Measurements from ENCODE around the gene LARP4B.

The LARP4B gene

GRCh38 chr10:806451-807162, 124.9 kb downstream of the LARP4B start:
- DNase-seq (no peak), ATAC-seq (no peak)

GRCh38 chr10:805620-806305, 125.7 kb downstream of the LARP4B start:
- ATAC-seq (no peak), DNase-seq (no peak)

GRCh38 chr10:804787-805619, 126.5 kb downstream of the LARP4B start:
- no peak for DNase-seq
- no peak for ATAC-seq

- DNase-seq (no peak), ATAC-seq (no peak)
Measured at GRCh38 chr10:804191-804781, 127.2 kb downstream of the LARP4B start.

GRCh38 chr10:803041-803741, 128.3 kb downstream of the LARP4B start:
- DNase-seq (no peak), ATAC-seq (no peak)

GRCh38 chr10:802506-802905, 129.0 kb downstream of the LARP4B start:
- no peak for ATAC-seq
- no peak for DNase-seq

GRCh38 chr10:797179-797578, 134.3 kb downstream of the LARP4B start:
- ATAC-seq = no peak

GRCh38 chr10:796233-796632, 135.3 kb downstream of the LARP4B start:
- ATAC-seq (no peak), DNase-seq (no peak)

More at GRCh38 chr10:797179-797578, 134.3 kb downstream of the LARP4B start:
- no peak for DNase-seq

- DNase-seq (no peak), ATAC-seq (no peak)
Measured at GRCh38 chr10:794382-794956, 137.0 kb downstream of the LARP4B start.

GRCh38 chr10:792792-793100, 138.8 kb downstream of the LARP4B start:
- DNase-seq (no peak), ATAC-seq (no peak)

- ATAC-seq (no peak), DNase-seq (no peak)
Measured at GRCh38 chr10:792083-792791, 139.3 kb downstream of the LARP4B start.

GRCh38 chr10:791639-792038, 139.9 kb downstream of the LARP4B start:
- no peak for DNase-seq
- ATAC-seq = no peak

- no peak for DNase-seq
- ATAC-seq = no peak
Measured at GRCh38 chr10:790821-791551, 140.5 kb downstream of the LARP4B start.

GRCh38 chr10:789831-790701, 141.4 kb downstream of the LARP4B start:
- DNase-seq = no peak
- no peak for ATAC-seq

- DNase-seq = peak; percentile 43
- peak; percentile 39 for ATAC-seq
Measured at GRCh38 chr10:788796-789748, 142.4 kb downstream of the LARP4B start.

GRCh38 chr10:787933-788651, 143.4 kb downstream of the LARP4B start:
- ATAC-seq (no peak), DNase-seq (no peak)

Data from stimulated activated naive CD8-positive, alpha-beta T cell treated with anti-CD3 and anti-CD28 coated beads, Interleukin-15, Interleukin-2, amounts not matched to agents 100 U/mL and 50 U/mL, for 24 hours (primary cell).